Left hindlimb (tissue), 1 donor: ENCODE measurements around the gene MYL12A.

Experiments
- DNase-seq: peaks from one replicate; pipeline ENCODE4 v3.0.0-alpha.2; 2018

MYL12A gene

DNA sequence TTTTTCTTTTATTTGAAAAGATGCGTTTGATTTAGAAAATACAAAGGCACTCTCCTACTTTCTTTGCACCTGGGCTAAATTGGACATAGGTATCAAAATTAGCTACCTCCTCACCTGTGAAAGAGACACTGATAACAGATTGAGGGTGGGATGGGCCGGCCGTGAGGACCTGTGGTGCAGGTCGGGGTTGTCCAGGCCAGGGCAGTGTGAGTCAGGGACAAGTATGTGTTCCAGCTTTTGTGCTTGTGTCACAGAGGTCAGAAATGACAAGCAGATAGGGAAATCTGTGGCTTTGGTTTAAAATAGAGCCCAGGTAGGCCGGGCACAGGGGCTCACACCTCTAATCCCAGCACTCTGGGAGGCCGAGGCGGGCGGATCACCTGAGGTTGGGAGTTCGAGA is 36.9 kb downstream of the MYL12A start:
- no peak for DNase-seq

DNA sequence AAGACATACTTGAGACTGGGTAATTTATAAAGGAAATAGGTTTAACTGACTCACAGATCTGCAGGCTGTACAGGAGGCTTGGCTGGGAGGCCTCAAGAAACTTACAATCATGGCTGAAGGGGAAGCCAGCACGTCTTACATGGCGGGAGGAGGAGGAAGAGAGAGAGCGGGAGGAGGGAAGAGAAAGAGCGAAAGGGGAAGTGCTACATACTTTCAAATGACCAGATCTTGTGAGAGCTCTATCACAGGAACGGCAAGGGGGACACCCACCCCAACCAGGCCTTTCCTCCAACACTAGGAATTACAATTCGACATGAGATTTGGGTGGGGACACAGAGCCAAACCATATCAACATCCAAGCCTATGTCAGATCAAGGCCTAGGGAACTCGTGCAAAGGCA is 38.6 kb downstream of the MYL12A start:
- no peak for DNase-seq

DNA sequence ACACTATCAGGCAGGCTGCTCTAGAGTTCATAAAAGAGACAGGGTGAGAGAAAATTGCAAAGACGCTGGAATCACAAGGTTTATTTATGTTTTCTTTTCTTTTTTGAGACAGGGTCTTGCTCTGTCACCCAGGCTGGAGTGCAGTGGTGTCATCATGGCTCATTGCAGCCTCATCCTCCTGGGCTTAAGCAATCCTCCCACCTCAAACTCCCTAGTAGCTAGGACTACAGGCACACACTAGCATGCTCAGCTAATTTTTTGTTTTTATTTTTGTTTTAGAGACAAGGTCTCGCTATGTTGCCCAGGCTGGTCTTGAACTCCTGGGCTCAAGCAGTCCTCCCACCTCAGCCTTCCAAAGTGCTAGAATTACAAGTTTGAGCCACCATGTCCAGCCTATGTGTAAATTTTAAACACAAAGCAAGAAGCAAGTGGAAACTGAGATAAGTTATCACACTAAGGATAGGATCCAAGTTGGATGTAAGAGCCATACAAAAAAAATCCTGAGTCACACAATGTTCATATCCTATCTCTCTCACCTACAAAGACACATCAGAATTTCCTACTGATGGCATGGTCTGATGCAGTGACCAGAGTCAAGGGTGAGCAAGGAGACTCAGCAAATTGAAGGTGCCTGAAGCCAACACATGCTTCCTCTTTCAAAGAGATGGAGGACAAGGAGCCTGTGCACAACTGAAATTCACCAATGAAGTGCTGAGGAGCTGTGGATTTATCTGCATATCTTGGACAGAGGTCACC is 45.8 kb downstream of the MYL12A start:
- DNase-seq = no peak

DNA sequence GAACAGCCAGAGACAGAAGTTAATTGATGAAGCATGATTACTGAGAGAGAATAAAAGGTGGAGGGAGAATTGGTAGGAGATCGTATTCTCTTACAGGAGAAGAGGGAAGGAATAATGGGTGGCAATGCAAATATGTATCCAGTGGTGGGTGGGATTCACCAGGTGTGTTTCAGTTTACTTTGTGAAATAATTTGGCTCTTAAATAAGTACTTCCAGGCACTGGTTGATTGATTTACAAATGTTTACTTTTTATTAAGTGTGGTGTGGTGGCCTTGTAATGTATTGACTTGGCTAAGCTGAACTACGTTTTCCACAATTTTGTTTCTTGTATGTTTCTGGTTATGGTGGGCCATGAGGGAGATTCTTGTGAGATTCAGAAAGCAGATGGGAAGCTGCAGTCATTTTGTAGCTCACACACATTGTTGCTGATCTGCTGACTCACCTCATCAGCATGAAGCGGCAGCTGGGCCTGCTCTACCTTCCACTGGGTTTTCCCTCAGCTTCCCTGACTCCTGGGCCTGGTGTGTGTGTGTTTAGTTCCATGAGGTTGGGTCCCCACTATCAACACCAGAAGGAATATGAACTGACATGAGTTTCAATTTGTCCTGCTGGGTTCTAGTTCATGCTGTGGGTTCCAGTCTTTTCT is 47.0 kb downstream of the MYL12A start:
- no peak for DNase-seq

DNA sequence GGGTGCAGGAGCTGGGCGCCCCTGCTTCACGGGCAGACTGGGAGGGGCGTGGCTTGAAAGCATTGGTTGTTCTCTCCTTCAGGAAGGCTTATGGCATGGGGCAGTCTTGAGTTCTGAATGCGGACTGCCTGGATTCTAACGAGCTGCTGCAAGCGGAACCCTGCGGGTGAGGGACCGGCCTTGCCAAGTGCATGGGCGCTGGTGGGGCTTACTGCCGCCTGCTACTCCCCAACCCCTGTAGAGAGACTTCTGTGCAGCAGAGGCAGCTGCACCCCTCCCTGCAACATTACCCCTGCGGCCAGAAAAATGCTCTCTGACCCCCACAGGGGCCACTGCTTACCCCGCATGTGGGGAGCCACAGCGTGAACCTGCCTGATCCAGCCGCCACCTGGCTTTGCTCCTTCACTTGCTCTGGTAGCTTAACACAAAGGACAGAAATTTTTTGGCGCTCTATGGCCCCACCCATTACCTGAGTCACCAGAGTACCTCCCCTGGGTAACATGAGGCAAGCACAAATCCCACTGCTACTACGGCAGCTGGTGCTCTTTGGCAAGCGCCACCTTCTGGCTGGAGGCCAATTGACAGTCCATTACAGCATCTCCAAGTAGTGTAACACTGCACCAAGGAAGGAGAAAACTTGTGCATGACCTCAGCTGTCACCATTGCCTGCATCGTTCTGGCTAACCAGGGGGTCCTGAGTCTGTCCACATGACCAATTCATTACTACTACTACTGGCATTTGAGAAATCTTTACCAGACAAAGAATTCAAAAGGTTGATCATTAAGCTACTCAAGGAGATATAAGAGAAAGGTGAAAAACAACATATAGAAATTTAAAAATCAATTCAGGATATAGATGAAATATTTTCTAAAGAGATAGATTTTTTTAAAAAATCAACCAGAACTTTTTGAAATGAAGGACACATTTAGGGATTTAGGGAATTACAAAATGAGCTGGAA is 49.7 kb downstream of the MYL12A start:
- DNase-seq = peak; percentile 75

DNA sequence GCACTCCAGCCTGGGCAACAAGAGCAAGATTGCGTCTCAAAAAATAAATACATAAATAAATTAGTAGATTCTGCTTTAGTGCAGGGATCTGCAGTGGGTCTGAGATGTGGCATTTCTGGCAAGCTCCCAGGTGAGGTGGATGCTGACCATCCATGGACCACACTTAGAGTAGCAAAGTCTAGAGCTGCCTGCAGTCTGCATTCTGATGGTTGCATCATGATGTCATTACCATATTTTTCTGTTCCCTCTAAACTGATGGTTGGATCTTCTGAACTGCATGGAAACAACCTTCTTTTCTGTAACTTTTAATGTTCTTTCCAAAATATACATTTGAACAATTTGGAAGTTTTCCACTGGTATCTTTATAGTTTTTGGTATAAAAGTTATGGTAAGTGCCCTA is 57.2 kb downstream of the MYL12A start:
- DNase-seq = no peak

DNA sequence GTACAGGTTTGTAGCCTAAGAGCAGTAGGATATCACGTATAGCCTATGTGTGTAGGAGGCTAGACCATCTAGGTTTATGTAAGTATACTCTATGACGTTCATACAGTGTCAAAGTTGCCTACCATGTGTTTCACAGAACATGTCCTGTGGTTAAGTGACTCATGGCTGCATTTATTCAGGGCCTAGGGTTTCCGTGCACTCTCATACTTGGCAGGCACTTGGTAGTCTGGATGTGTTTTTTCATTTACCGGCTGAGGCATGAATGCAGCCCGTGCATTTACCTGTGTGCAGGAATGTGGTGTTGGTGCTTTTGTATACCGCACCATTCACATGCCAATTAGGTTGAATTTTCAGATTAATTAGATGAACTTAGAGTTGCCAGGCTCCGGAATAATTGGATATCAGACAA is 57.8 kb downstream of the MYL12A start:
- no peak for DNase-seq
